Endometrial microvascular endothelial cells (primary cell): ENCODE results near the gene ADAM23. TPM values are rescaled to one million over a fixed set of nuclear protein-coding genes. Genes with fewer than 3 reads are reported as not detected.

Experiments
- in situ Hi-C: cut with HindIII; loops from 2 replicates; pipeline ENCODE4 v1.10.0; 2017; ENCODE audit warnings: low sequenced_read_pairs, low pct_unique_long_range_greater_than_20kb; ENCODE audit errors: inconsistent ontology term
- total RNA-seq: library from RNA; depleted of rRNA; stranded (reverse); fragments of >200 nt; gene quantifications from one replicate; pipeline ENCODE4 v1.2.3, GENCODE V29; 2015; ENCODE audit errors: inconsistent ontology term

The ADAM23 gene
- total RNA-seq, 1 donor from 2014 or later = 28.5 TPM

- in situ Hi-C loops = no loop called here
Measured at GRCh38 chr2:206611191-206611590, 167.9 kb downstream of the ADAM23 start.

GRCh38 chr2:206611736-206612135, 168.4 kb downstream of the ADAM23 start:
- in situ Hi-C loops = no loop called here

GRCh38 chr2:206614811-206615210, 171.5 kb downstream of the ADAM23 start:
- in situ Hi-C loops = no loop called here

GRCh38 chr2:206615417-206616089, 172.2 kb downstream of the ADAM23 start:
- in situ Hi-C loops = no loop called here

GRCh38 chr2:206616151-206616550, 172.8 kb downstream of the ADAM23 start:
- in situ Hi-C loops = no loop called here

GRCh38 chr2:206619011-206619410, 175.7 kb downstream of the ADAM23 start:
- in situ Hi-C loops = no loop called here

GRCh38 chr2:206626108-206626507, 182.8 kb downstream of the ADAM23 start:
- in situ Hi-C loops = no loop called here

DNA sequence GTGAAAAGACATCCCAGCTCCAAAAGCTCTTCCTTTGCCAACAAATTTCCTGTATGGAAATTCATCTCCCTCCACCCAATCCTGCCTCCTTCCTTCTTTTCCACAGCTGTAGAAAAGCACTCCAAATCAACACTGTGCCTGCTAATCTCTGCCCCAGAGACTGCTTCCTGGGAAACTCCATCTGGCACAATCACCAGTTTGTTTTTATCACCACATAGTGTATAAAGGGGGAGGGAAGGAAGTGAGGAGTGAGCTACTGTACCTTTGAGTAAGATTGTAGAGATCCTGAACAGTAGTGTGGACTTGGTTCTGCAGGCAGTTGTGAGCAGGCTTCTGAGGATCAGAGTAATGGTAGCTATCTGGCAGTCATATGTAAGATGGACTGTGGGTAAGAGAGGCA, 184.3 kb downstream of the ADAM23 start:
- in situ Hi-C loops = no loop called here

GRCh38 chr2:206631340-206631739, 188.0 kb downstream of the ADAM23 start:
- in situ Hi-C loops = no loop called here

DNA sequence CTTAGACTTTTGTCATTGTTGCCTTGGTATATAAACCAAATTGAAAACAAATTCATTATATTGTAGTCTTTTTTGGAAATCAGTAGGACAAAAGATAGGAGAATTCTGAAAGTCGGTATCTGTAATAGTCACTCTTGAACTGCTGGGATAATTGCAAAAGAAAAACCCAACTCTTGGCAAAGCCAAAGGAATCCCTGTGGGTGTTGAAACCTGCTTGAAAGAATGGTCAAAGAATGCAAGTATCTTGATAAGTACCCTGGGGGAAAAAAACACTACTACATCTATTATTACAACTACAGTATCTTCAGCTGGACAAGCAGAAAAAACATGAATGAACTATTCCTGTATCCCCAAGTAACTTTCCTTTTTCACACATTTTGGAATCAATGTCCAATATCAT, 191.7 kb downstream of the ADAM23 start:
- in situ Hi-C loops = no loop called here

DNA sequence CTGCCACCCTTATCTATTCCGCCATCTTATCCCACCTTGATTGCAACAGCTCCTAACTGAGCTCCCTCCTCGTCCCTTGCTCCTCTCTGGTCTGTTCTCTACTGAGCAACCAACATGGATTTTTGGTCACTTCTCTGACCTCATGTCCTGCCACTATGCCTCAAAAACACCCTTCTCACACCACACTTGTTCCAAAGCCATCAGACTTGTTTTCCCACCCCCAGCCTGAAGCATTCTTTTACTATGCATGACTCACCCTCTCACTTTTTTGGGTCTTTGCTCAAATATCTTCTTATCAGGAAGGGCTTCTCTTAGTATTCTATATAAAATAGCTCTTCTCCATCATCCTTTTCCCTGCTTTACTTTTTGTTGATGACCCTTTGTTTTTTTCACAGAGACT, 196.3 kb downstream of the ADAM23 start:
- in situ Hi-C loops = no loop called here

- in situ Hi-C loops = no loop called here
Measured at GRCh38 chr2:206641226-206641625, 197.9 kb downstream of the ADAM23 start.

DNA sequence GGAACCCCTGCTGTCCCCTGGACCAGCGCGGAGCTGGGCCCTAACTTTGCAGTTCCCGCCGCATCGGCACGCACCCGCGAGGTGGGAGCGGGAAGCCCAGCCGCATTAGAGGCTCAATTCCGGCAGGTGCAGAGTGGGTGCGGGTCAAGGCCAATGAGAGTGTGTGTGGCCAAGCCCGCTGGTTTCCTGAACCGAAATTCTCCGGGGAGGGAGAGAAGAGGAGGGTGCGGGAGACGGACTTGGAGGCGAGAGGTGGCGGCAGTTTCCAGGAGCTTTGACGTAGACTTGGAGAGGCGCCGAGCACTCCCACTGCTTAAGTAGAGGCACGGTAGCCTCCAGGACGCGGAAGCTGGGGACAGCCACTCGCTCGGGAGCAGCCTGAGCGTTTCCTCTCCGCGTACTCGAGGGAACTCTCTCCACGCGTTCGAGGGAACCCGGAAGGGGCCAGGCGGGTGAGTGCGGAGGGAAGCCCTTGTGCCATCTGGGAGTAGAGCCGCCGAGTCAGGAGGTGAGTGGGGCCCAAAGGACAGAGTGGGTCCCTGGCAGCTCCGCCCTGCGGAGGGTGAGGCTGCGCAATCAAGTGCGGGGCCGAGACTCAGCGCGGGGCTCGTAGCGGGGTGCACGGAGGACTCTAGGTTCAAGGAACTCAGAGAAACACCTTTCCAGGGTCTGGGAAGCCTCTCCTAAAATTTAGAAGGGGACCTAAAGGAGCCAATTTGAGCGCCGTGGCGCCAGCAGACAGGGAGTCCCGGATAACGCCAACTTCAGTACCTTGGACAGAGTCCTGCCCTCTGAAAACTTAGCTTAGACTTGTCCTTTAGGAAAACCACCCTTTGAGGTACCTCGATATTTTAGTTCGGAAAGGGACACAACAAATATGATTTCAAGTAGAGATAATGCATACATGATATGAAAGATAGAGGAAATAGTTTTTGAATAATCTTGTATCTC, 199.0 kb downstream of the ADAM23 start, which contains the start of gene FAM237A:
Gene FAM237A, plus strand, starts transcription at position 413 of the 951 bp plus-strand sequence. CDS start 1,750 bp downstream, outside the sequence.
- in situ Hi-C loops = no loop called here

DNA sequence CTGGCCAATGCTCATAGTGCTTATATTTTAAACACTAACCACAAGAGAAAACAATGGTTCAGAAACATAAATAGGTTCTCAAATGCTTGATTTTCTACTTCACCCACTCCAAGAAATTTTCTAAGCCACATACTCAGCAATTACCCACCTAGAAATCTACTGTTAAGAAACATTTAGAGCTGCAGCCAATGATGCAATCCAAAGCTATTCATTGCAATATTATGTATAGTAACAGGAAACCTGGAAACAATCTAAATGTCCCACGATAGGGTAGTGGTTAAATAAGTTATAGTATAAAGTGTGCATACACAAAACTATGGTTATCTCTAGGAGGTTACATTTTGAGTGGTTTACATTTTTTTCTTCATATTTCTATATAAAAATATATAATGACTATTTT, 204.7 kb downstream of the ADAM23 start:
- in situ Hi-C loops = no loop called here

- in situ Hi-C loops = no loop called here
Measured at GRCh38 chr2:206657087-206657486, 213.8 kb downstream of the ADAM23 start.

DNA sequence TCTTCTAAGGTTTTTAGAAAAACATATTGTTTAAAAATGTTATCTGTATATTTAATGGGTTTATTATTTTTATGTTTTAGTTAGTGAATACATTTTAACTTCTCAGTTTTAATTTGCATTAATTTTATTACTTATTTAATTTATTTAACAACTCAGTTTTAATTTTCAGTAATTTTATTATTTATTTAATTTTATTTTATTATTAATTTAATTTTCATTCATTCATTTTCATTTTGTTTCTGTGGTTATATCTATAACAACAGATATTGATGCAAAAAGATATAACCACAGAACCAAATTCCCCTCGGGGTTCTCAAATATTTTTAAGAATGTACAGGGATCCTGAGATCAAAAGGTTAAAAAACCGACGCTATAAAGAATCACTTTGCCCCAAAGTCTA, 221.9 kb downstream of the ADAM23 start:
- in situ Hi-C loops = no loop called here
